ENCODE results near the gene CNTF. TPM values are rescaled to one million over a fixed set of nuclear protein-coding genes. Genes with fewer than 3 reads are reported as not detected.

Gene CNTF
- total RNA-seq, 2 experiments from 2014 or later = 1.8 to 2.4 TPM

GRCh38 chr11:58641803-58642581, 19.5 kb downstream of the CNTF start:
- no peak for TF ChIP-seq CTCF (IDR thresholded peaks at IDR 0.05)
- ATAC-seq (no peak), DNase-seq (no peak)
- H3K4me3 Mint-ChIP-seq = no peak overlapping the region
- no peak overlapping the region for H3K27ac Mint-ChIP-seq
- POLR2A ChIA-PET = no interaction called here
- H3K27me3 Mint-ChIP-seq = no peaks in the 10 kb centered on the region
- H3K9me3 Mint-ChIP-seq = peaks cover 13% of the 10 kb centered on the region
- CTCF ChIA-PET = interaction anchor here (1.2 to 1.5 kb wide), 3 partner anchors 10 to 13 kb away, joined by 4 to 5 read pairs (median 4); no protein-coding TSS in a partner anchor
- no peaks in the 10 kb centered on the region for H3K36me3 Mint-ChIP-seq (ENCODE audit: low read depth)
- intact Hi-C loops (cut with micrococcal nuclease) = no loop called here
- H3K4me1 Mint-ChIP-seq (ENCODE audit: low read depth) = peaks cover 25% of the 10 kb centered on the region

GRCh38 chr11:58645854-58646253, 23.4 kb downstream of the CNTF start:
- H3K36me3 Mint-ChIP-seq (ENCODE audit: low read depth) = no peaks in the 10 kb centered on the region
- no peak for ATAC-seq
- peaks cover 13% of the 10 kb centered on the region for H3K9me3 Mint-ChIP-seq
- CTCF ChIA-PET = interaction anchor here (0.8 to 2.6 kb wide), 3 partner anchors 9 to 17 kb away, joined by 3 to 8 read pairs (median 7); no protein-coding TSS in a partner anchor
- no peak for DNase-seq
- peaks cover 9% of the 10 kb centered on the region for H3K4me1 Mint-ChIP-seq (ENCODE audit: low read depth)
- H3K27me3 Mint-ChIP-seq = no peaks in the 10 kb centered on the region
- POLR2A ChIA-PET = no interaction called here
- TF ChIP-seq CTCF (IDR thresholded peaks at IDR 0.05) = no peak
- intact Hi-C loops (cut with micrococcal nuclease) = no loop called here
- no peak overlapping the region for H3K27ac Mint-ChIP-seq
- no peak overlapping the region for H3K4me3 Mint-ChIP-seq

- Mint-ChIP-seq H3K27ac (no peak overlapping the region), H3K9me3 (peaks cover 13% of the 10 kb centered on the region), H3K27me3 (no peaks in the 10 kb centered on the region), H3K4me3 (no peak overlapping the region), H3K4me1 (ENCODE audit: low read depth) (no peaks in the 10 kb centered on the region), H3K36me3 (ENCODE audit: low read depth) (no peaks in the 10 kb centered on the region)
- intact Hi-C loops (cut with micrococcal nuclease) = no loop called here
- no peak for DNase-seq
- POLR2A ChIA-PET = no interaction called here
- CTCF ChIA-PET = interaction anchor here (0.9 to 2.6 kb wide), 3 partner anchors 10 to 79 kb away, joined by 4 to 8 read pairs (median 7); no protein-coding TSS in a partner anchor
- no peak for ATAC-seq
- TF ChIP-seq CTCF (IDR thresholded peaks at IDR 0.05) = no peak
Measured at GRCh38 chr11:58647141-58647699, 24.8 kb downstream of the CNTF start.

GRCh38 chr11:58647866-58648265, 25.4 kb downstream of the CNTF start:
- TF ChIP-seq CTCF (IDR thresholded peaks at IDR 0.05) = no peak
- POLR2A ChIA-PET = no interaction called here
- ATAC-seq (no peak), DNase-seq (no peak)
- Mint-ChIP-seq H3K9me3 (peaks cover 13% of the 10 kb centered on the region), H3K36me3 (ENCODE audit: low read depth) (no peaks in the 10 kb centered on the region), H3K27ac (no peak overlapping the region), H3K27me3 (no peaks in the 10 kb centered on the region), H3K4me3 (no peak overlapping the region), H3K4me1 (ENCODE audit: low read depth) (no peaks in the 10 kb centered on the region)
- CTCF ChIA-PET = interaction anchor here (2.0 to 2.6 kb wide), 2 partner anchors 11 to 19 kb away, joined by 7 to 8 read pairs; no protein-coding TSS in a partner anchor
- intact Hi-C loops (cut with micrococcal nuclease) = no loop called here

- no peak for ATAC-seq
- peaks cover 13% of the 10 kb centered on the region for H3K9me3 Mint-ChIP-seq
Measured at GRCh38 chr11:58649623-58650022, 27.2 kb downstream of the CNTF start.

More at GRCh38 chr11:58649623-58650022, 27.2 kb downstream of the CNTF start:
- intact Hi-C loops (cut with micrococcal nuclease) = loop anchor here (10.0 kb wide), 2 partner anchors 65 to 415 kb away; no protein-coding TSS in a partner anchor
- H3K27me3 Mint-ChIP-seq = no peaks in the 10 kb centered on the region
- no peak overlapping the region for H3K4me3 Mint-ChIP-seq
- no peak overlapping the region for H3K27ac Mint-ChIP-seq
- no peak for DNase-seq
- POLR2A ChIA-PET = interaction anchor here (1.0 kb wide), 1 partner anchor 19 kb away, joined by 3 read pairs; no protein-coding TSS in a partner anchor
- CTCF ChIA-PET = no interaction called here
- TF ChIP-seq CTCF (IDR thresholded peaks at IDR 0.05) = no peak
- H3K36me3 Mint-ChIP-seq (ENCODE audit: low read depth) = no peaks in the 10 kb centered on the region
- peaks cover 10% of the 10 kb centered on the region for H3K4me1 Mint-ChIP-seq (ENCODE audit: low read depth)
